Putamen (tissue), 1 donor: ENCODE results near the gene IQSEC1.

ENCODE experiments used
- DNase-seq: peaks from one replicate; pipeline ENCODE4 v3.0.0-alpha.2; 2016; ENCODE audit warnings: low spot score

The IQSEC1 gene

GRCh38 chr3:12908136-12908730 lies 165.0 kb downstream of the IQSEC1 start:
- no peak for DNase-seq

- no peak for DNase-seq
These were observed 165.5 kb downstream of the IQSEC1 start for GRCh38 chr3:12907729-12908128.

GRCh38 chr3:12907296-12907695 lies 165.9 kb downstream of the IQSEC1 start:
- no peak for DNase-seq

GRCh38 chr3:12906916-12907290 lies 166.3 kb downstream of the IQSEC1 start:
- DNase-seq = no peak

GRCh38 chr3:12906141-12906915 lies 166.9 kb downstream of the IQSEC1 start:
- no peak for DNase-seq

GRCh38 chr3:12905316-12906071 lies 167.7 kb downstream of the IQSEC1 start:
- DNase-seq = no peak

- DNase-seq = no peak
These were observed 168.3 kb downstream of the IQSEC1 start for GRCh38 chr3:12904951-12905315.

- DNase-seq = no peak
These were observed 169.3 kb downstream of the IQSEC1 start for GRCh38 chr3:12903881-12904280.

GRCh38 chr3:12903000-12903800 lies 170.0 kb downstream of the IQSEC1 start:
- no peak for DNase-seq

GRCh38 chr3:12902181-12902999 lies 170.8 kb downstream of the IQSEC1 start:
- DNase-seq = no peak

GRCh38 chr3:12901623-12902045 lies 171.6 kb downstream of the IQSEC1 start:
- no peak for DNase-seq

- no peak for DNase-seq
These were observed 172.3 kb downstream of the IQSEC1 start for GRCh38 chr3:12900885-12901411.

GRCh38 chr3:12898965-12899755 lies 174.1 kb downstream of the IQSEC1 start:
- DNase-seq = no peak

- DNase-seq = no peak
These were observed 174.8 kb downstream of the IQSEC1 start for GRCh38 chr3:12898290-12898964.

- no peak for DNase-seq
These were observed 175.6 kb downstream of the IQSEC1 start for GRCh38 chr3:12897381-12898289.

GRCh38 chr3:12896063-12896985 lies 176.9 kb downstream of the IQSEC1 start:
- DNase-seq = no peak

GRCh38 chr3:12895391-12896062 lies 177.7 kb downstream of the IQSEC1 start:
- no peak for DNase-seq
